Measurements from ENCODE around the gene LRCH3.

- TF ChIP-seq HDGF (IDR thresholded peaks at IDR 0.05; ENCODE audit: borderline replicate concordance) (no peak), FOXK2 (IDR thresholded peaks at IDR 0.05) (no peak), PKNOX1 (IDR thresholded peaks at IDR 0.05) (no peak), SP1 (IDR thresholded peaks at IDR 0.05) (no peak), FOXM1 (IDR thresholded peaks at IDR 0.05; ENCODE audit: borderline replicate concordance) (no peak)
Observed at GRCh38 chr3:197837282-197837681, 46.2 kb downstream of the LRCH3 start.
